ENCODE measurements around the gene LSMEM2.
"Not testable (repeated sequence)": the region's sequence is repeated elsewhere in the genome, so short reads cannot be mapped to it uniquely, and the experiment has no call there.

LSMEM2 gene

GRCh38 chr3:50278880-50279224 is at the start of gene LSMEM2:
Gene LSMEM2 (plus strand): TSS chr3:50279087. CDS start chr3:50279114, 27 bp downstream.
- DNase-seq: no peak

GRCh38 chr3:50229490-50229889 is 49.4 kb upstream of the LSMEM2 start:
- no peak for DNase-seq

- peak; percentile 49 to 60 (median 58) for DNase-seq
These were observed 48.6 kb upstream of the LSMEM2 start for GRCh38 chr3:50230104-50230793.

- no peak for DNase-seq
These were observed 48.1 kb upstream of the LSMEM2 start for GRCh38 chr3:50230794-50231125.

GRCh38 chr3:50231581-50231980 is 47.3 kb upstream of the LSMEM2 start:
- DNase-seq: no peak

GRCh38 chr3:50232303-50232702 is 46.6 kb upstream of the LSMEM2 start:
- no peak for DNase-seq

- DNase-seq: no peak
These were observed 45.7 kb upstream of the LSMEM2 start for GRCh38 chr3:50233176-50233575.

- peak; percentile 99 to 100 (median 99) for DNase-seq
These were observed 43.0 kb upstream of the LSMEM2 start, which contains the start of gene GNAI2 for GRCh38 chr3:50235716-50236483. Gene GNAI2 (plus strand): TSS chr3:50236204. CDS start chr3:50236336, 132 bp downstream.

- DNase-seq: no peak
These were observed 42.3 kb upstream of the LSMEM2 start for GRCh38 chr3:50236484-50237132.

- DNase-seq: peak; percentile 48 to 59 (median 58)
These were observed 41.7 kb upstream of the LSMEM2 start for GRCh38 chr3:50237133-50237651.

GRCh38 chr3:50237754-50238548 is 40.9 kb upstream of the LSMEM2 start:
- peak; percentile 95 to 96 (median 95) for DNase-seq

GRCh38 chr3:50238549-50239026 is 40.3 kb upstream of the LSMEM2 start:
- peak; percentile 62 to 80 (median 70) for DNase-seq

GRCh38 chr3:50239649-50240048 is 39.2 kb upstream of the LSMEM2 start:
- no peak for DNase-seq

GRCh38 chr3:50241163-50241562 is 37.7 kb upstream of the LSMEM2 start:
- no peak for DNase-seq

- peak in 2 of 3 donors; percentile 47 to 60 for DNase-seq
These were observed 37.0 kb upstream of the LSMEM2 start for GRCh38 chr3:50241713-50242380.

- no peak for DNase-seq
These were observed 36.5 kb upstream of the LSMEM2 start for GRCh38 chr3:50242381-50242770.

- peak; percentile 95 to 98 (median 95) for DNase-seq
These were observed 35.9 kb upstream of the LSMEM2 start for GRCh38 chr3:50242851-50243542.

- no peak for DNase-seq
These were observed 35.4 kb upstream of the LSMEM2 start for GRCh38 chr3:50243543-50243895.

- not testable (repeated sequence) for DNase-seq
These were observed 34.1 kb upstream of the LSMEM2 start for GRCh38 chr3:50244813-50245212.

GRCh38 chr3:50245251-50245745 is 33.6 kb upstream of the LSMEM2 start:
- no peak for DNase-seq

- peak; percentile 90 to 98 (median 94) for DNase-seq
These were observed 32.9 kb upstream of the LSMEM2 start for GRCh38 chr3:50245831-50246516.

All from suppressor macrophage treated with lipopolysaccharide for 1 hour (primary cell).